Thyroid gland (tissue), 4 donors: ENCODE results near the gene GPS1. TPM values are rescaled to one million over a fixed set of nuclear protein-coding genes. Genes with fewer than 3 reads are reported as not detected.

Source experiments
- DNase-seq, 2 donors: peaks; one replicate each; pipeline ENCODE4 v3.0.0-alpha.2; 2019
- H3K27ac ChIP-seq, 3 donors: fragments of 200-600 bp; sonication (generic); 1 replicate in 2 of 3; 2 replicates in 1 of 3; pipeline ENCODE4 v1.5.1; 2016 to 2019; ENCODE audit warnings: mild to moderate bottlenecking in 1 of 3, moderate library complexity in 1 of 3
- H3K27me3 ChIP-seq: fragments of 200-600 bp; sonication (generic); one replicate; pipeline ENCODE4 v1.5.1; 2019
- H3K36me3 ChIP-seq, 2 donors: fragments of 200-600 bp; sonication (generic); one replicate each; pipeline ENCODE4 v1.5.1; 2016 to 2019
- H3K4me1 ChIP-seq, 2 donors: fragments of 200-600 bp; sonication (generic); one replicate each; pipeline ENCODE4 v1.5.1; 2017 to 2019
- H3K4me3 ChIP-seq, 3 donors: fragments of 200-600 bp; sonication (generic); replicated peaks in 1 of 3; 1 replicate in 2 of 3; 2 replicates in 1 of 3; pipeline ENCODE4 v1.5.1; 2016; ENCODE audit warnings: mild to moderate bottlenecking in 1 of 3
- H3K9me3 ChIP-seq: fragments of 200-600 bp; sonication (generic); one replicate; pipeline ENCODE4 v1.5.1; 2017
- CTCF ChIP-seq, 6 experiments: fragments of 200-600 bp in 3 of 6; fragments of 450-650 bp in 3 of 6; sonication (generic) in 3 of 6; IDR thresholded peaks; one replicate each; pipeline ENCODE4 v1.5.1; 2016 to 2019; ENCODE audit warnings: antibody characterized with exemption in 6 of 6, mild to moderate bottlenecking in 2 of 6, inconsistent platforms in 1 of 6, moderate library complexity in 1 of 6
- POLR2A ChIP-seq, 2 donors: fragments of 450-650 bp; IDR thresholded peaks; one replicate each; pipeline ENCODE4 v1.6.1; 2017; ENCODE audit warnings: antibody characterized with exemption in 2 of 2, mild to moderate bottlenecking in 2 of 2, moderate library complexity in 1 of 2
- WGBS, 2 donors: methylation state at CpG; one replicate each; pipeline ENCODE4 v1.1.5; 2017; 5-methylcytosine and 5-hydroxymethylcytosine counted together
- intact Hi-C: fragments of 100-400 bp; cut with DNase I; formaldehyde crosslinking; loops from one replicate; pipeline ENCODE4 v1.15.1; 2023
- total RNA-seq, 4 donors: library from RNA; depleted of rRNA; stranded (reverse); fragments of >200 nt; gene quantifications; one replicate each; pipeline ENCODE4 v1.2.3, GENCODE V29; 2016

GPS1 gene
- total RNA-seq, 4 donors from 2014 or later, result 80.1 to 164 (median 102) TPM

GRCh38 chr17:82097919-82098168 is 46.1 kb downstream of the GPS1 start:
- no peak for DNase-seq
- Histone ChIP-seq H3K27me3 (no peaks in the 10 kb centered on the region), H3K4me1 (peaks cover 18 to 37% of the 10 kb centered on the region in 2 donors), H3K36me3 (peaks cover 26 to 28% of the 10 kb centered on the region in 2 donors), H3K9me3 (no peaks in the 10 kb centered on the region), H3K4me3 (peak overlapping the region; percentile 47 to 86 (median 77)), H3K27ac (peak overlapping the region; percentile 74 to 94 (median 85))
- intact Hi-C loops, result no loop called here
- WGBS, 2 donors, result 3% methylated on average over 16 of the region's 36 CpGs; no CpG with 5 or more reads in 1 of the 2 donors
- TF ChIP-seq CTCF (IDR thresholded peaks at IDR 0.05), result no peak
- TF ChIP-seq POLR2A (IDR thresholded peaks at IDR 0.05), result no peak

GRCh38 chr17:82098169-82098938 is 46.7 kb downstream of the GPS1 start, which contains the start of gene FASN:
Gene FASN (minus strand): TSS chr17:82098236. CDS start chr17:82096445, 1,791 bp downstream.
- Histone ChIP-seq H3K4me3 (peak within 1 kb of the TSS; percentile 47 to 86 (median 77)), H3K9me3 (no peaks in the 10 kb centered on the region), H3K4me1 (peaks cover 21 to 42% of the 10 kb centered on the region in 2 donors), H3K27ac (peak within 1 kb of the TSS; percentile 89 to 97 (median 94)), H3K36me3 (peaks cover 21 to 22% of the 10 kb centered on the region in 2 donors), H3K27me3 (no peaks in the 10 kb centered on the region)
- intact Hi-C loops, result no loop called here
- TF ChIP-seq CTCF (IDR thresholded peaks at IDR 0.05) (peak in 3 of 6 experiments; percentile 43 to 48 (median 46)), POLR2A (IDR thresholded peaks at IDR 0.05) (peak; percentile 94 to 98)
- no CpG with 5 or more reads among the region's 124 CpGs for WGBS, 2 donors
- peak; percentile 95 to 96 for DNase-seq

- WGBS, 2 donors, result 31 to 37% methylated on average over 7 to 31 of the region's 80 CpGs
- DNase-seq, result no peak
- Histone ChIP-seq H3K27me3 (no peaks in the 10 kb centered on the region), H3K4me1 (peaks cover 29 to 50% of the 10 kb centered on the region in 2 donors), H3K27ac (peak overlapping the region; percentile 89 to 97 (median 94)), H3K4me3 (peak overlapping the region; percentile 9 to 77 (median 10)), H3K9me3 (no peaks in the 10 kb centered on the region), H3K36me3 (peaks cover 13 to 14% of the 10 kb centered on the region in 2 donors)
- intact Hi-C loops, result no loop called here
- TF ChIP-seq CTCF (IDR thresholded peaks at IDR 0.05) (no peak), POLR2A (IDR thresholded peaks at IDR 0.05) (no peak)
These were observed 47.5 kb downstream of the GPS1 start for GRCh38 chr17:82098939-82099763.

- DNase-seq, result peak in 1 of 2 donors; percentile 11
- Histone ChIP-seq H3K4me1 (peaks cover 34 to 59% of the 10 kb centered on the region in 2 donors), H3K9me3 (no peaks in the 10 kb centered on the region), H3K27ac (peak overlapping the region in 1 of 3 donors; percentile 89), H3K27me3 (no peaks in the 10 kb centered on the region), H3K4me3 (no peak overlapping the region), H3K36me3 (peaks cover 0 to 5% of the 10 kb centered on the region in 2 donors)
- WGBS, 2 donors, result 89 to 94% methylated on average over 19 to 30 of the region's 35 CpGs
- intact Hi-C loops, result loop anchor here (5.0 kb wide), 2 partner anchors 57 to 73 kb away; no protein-coding TSS in a partner anchor
- TF ChIP-seq POLR2A (IDR thresholded peaks at IDR 0.05) (no peak), CTCF (IDR thresholded peaks at IDR 0.05) (no peak)
These were observed 49.0 kb downstream of the GPS1 start for GRCh38 chr17:82100502-82101298.
